GM12878 (cell line): ENCODE measurements around the gene CACTIN.

Experiments used
- EZH2 ChIP-seq: IDR thresholded peaks from 2 replicates; pipeline ENCODE4 v1.6.1; 2012; ENCODE audit warnings: low read depth, mild to moderate bottlenecking, control low read depth, inconsistent platforms, low read length, borderline replicate concordance; ENCODE audit not compliant: control insufficient read depth
- GABPA ChIP-seq: IDR thresholded peaks from 2 replicates; pipeline ENCODE4 v1.6.1; 2014; ENCODE audit warnings: antibody characterized with exemption, low read depth, mild to moderate bottlenecking, inconsistent platforms
- HDAC2 ChIP-seq: fragments of 200-600 bp; sonication (generic); IDR thresholded peaks from 2 replicates; pipeline ENCODE4 v1.6.1; 2017
- HDAC6 ChIP-seq: fragments of 200-600 bp; sonication (generic); IDR thresholded peaks from one replicate; pipeline ENCODE4 v1.8.0; 2017; ENCODE audit warnings: antibody characterized with exemption; ENCODE audit not compliant: unreplicated experiment
- MYC ChIP-seq: IDR thresholded peaks from 2 replicates; pipeline ENCODE4 v1.6.1; 2011; ENCODE audit warnings: mild to moderate bottlenecking, low read length, moderate library complexity, inconsistent platforms; ENCODE audit not compliant: insufficient read depth, insufficient replicate concordance, insufficient read length, severe bottlenecking
- POLR2AphosphoS5 ChIP-seq: IDR thresholded peaks from 2 replicates; pipeline ENCODE4 v1.6.1; 2011; ENCODE audit warnings: mild to moderate bottlenecking, low read length, inconsistent platforms
- TAF1 ChIP-seq: IDR thresholded peaks from 2 replicates; pipeline ENCODE4 v1.6.1; 2011; ENCODE audit warnings: mild to moderate bottlenecking, low read depth, low read length, borderline replicate concordance
- TCF7 ChIP-seq: IDR thresholded peaks from 2 replicates; pipeline ENCODE4 v1.6.1; 2014; ENCODE audit warnings: antibody characterized with exemption, borderline replicate concordance
- ZNF207 ChIP-seq: fragments of 450-650 bp; IDR thresholded peaks from 2 replicates; pipeline ENCODE4 v1.6.1; 2014; ENCODE audit warnings: antibody characterized with exemption, mild to moderate bottlenecking, borderline replicate concordance
- TF ChIP-seq, protein P1 (sequence below), 3 experiments: IDR thresholded peaks in 2 of 3; conservative IDR thresholded peaks in 1 of 3; 2 replicates each; pipeline ENCODE4 v1.5.1; 2011; ENCODE audit warnings: low read depth in 3 of 3, low read length in 3 of 3, mild to moderate bottlenecking in 3 of 3, control low read depth in 2 of 3, moderate library complexity in 2 of 3, inconsistent platforms in 1 of 3, mixed read lengths in 1 of 3; ENCODE audit not compliant: control insufficient read depth in 2 of 3, insufficient read depth in 1 of 3; ENCODE audit errors: extremely low read depth in 1 of 3
- TF ChIP-seq, protein P2 (sequence below): IDR thresholded peaks from 2 replicates; pipeline ENCODE4 v1.6.1; 2011; ENCODE audit warnings: mild to moderate bottlenecking, low read depth, low read length, moderate library complexity; ENCODE audit not compliant: insufficient replicate concordance

DNA sequence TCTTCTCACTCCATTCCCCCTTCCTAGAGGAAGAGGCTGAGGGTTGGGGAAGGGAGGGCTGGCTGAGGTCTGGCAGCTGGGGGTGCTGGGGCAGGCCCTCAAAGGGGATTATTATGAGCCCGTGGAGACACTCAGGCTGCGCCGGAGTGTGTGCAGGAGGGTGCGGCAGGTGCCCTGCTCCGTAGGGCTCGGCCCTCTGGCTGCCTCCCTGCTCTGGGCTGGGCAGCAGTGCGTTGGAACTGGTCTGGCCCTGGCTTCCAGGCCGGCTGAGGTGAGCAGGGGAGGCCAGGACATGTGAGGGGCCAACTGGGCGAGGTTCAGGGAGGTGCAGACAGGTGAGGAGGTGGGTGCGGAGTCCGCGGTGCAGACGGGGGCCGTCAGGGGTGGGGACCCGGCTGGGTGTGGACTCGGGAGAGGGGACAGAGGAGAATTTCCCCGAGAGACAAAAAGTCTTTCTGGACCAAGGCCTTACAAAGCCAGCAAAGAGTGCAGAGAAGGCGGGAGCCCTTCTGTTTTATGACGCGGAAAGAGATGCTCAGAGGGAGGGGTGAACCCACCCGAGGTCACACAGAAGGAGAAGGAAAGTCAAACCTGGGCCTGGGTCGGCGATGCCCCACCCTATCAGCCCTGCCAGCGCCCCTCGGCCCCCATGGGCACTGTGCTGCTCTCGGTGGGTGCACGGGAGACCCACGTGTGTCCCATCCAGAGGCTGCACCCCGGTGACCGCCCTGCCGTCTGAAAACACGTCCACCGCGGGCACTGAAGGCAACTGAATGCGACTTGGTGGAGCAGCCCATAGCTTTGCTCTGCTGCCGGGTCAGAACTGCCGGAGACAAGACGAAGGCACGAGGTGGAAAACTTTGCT lies 42.7 kb upstream of the CACTIN start:
- no peak for TF ChIP-seq TAF1
- no peak for TF ChIP-seq GABPA
- no peak for TF ChIP-seq MYC
- TF ChIP-seq, protein P1, sequence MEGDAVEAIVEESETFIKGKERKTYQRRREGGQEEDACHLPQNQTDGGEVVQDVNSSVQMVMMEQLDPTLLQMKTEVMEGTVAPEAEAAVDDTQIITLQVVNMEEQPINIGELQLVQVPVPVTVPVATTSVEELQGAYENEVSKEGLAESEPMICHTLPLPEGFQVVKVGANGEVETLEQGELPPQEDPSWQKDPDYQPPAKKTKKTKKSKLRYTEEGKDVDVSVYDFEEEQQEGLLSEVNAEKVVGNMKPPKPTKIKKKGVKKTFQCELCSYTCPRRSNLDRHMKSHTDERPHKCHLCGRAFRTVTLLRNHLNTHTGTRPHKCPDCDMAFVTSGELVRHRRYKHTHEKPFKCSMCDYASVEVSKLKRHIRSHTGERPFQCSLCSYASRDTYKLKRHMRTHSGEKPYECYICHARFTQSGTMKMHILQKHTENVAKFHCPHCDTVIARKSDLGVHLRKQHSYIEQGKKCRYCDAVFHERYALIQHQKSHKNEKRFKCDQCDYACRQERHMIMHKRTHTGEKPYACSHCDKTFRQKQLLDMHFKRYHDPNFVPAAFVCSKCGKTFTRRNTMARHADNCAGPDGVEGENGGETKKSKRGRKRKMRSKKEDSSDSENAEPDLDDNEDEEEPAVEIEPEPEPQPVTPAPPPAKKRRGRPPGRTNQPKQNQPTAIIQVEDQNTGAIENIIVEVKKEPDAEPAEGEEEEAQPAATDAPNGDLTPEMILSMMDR (IDR thresholded peaks at IDR 0.05 in 2 of 3, conservative IDR thresholded peaks at IDR 0.05 in 1 of 3; ENCODE audit: control insufficient read depth in 2 of 3, extremely low read depth in 1 of 3, insufficient read depth in 1 of 3, low read depth in 3 of 3, low read length in 3 of 3) = no peak
- no peak for TF ChIP-seq HDAC2
- TF ChIP-seq, protein P2, sequence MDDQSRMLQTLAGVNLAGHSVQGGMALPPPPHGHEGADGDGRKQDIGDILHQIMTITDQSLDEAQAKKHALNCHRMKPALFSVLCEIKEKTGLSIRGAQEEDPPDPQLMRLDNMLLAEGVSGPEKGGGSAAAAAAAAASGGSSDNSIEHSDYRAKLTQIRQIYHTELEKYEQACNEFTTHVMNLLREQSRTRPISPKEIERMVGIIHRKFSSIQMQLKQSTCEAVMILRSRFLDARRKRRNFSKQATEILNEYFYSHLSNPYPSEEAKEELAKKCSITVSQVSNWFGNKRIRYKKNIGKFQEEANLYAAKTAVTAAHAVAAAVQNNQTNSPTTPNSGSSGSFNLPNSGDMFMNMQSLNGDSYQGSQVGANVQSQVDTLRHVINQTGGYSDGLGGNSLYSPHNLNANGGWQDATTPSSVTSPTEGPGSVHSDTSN = no peak
- TF ChIP-seq EZH2 = no peak
- no peak for TF ChIP-seq HDAC6
- TF ChIP-seq TCF7 = no peak
- no peak for TF ChIP-seq POLR2AphosphoS5
- no peak for TF ChIP-seq ZNF207
